ENCODE data around the gene CELSR2.

CELSR2 gene

DNA sequence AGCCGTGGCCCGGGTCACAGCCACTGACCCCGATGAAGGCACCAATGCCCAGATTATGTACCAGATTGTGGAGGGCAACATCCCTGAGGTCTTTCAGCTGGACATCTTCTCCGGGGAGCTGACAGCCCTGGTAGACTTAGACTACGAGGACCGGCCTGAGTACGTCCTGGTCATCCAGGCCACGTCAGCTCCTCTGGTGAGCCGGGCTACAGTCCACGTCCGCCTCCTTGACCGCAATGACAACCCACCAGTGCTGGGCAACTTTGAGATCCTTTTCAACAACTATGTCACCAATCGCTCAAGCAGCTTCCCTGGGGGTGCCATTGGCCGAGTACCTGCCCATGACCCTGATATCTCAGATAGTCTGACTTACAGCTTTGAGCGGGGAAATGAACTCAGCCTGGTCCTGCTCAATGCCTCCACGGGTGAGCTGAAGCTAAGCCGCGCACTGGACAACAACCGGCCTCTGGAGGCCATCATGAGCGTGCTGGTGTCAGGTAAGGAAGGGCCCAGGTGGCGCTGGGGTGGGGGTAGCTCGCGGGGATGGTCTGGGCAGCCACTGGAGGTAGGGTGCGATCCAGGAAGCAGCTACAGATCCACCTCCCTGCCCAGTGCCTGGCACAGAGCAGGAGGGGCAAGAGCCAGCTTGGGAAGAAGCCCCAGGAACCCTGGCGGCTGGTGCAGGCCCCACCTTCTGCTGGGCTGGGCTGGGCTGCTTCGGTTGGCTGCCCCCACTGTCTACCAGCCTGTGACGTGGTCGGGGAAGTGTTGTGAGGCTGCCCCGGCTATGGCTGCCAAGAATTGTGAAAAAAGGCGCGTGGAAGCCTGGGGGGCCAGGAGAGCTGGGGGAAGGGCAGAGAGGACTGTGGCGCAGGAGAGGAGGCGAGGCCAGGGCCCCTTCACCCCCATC lies 3.8 kb downstream of the CELSR2 start:
- DNase-seq = no peak

- DNase-seq = no peak
Observed at GRCh38 chr1:109253803-109254620, 4.7 kb downstream of the CELSR2 start.

- DNase-seq = no peak
Observed at GRCh38 chr1:109254621-109255096, 5.3 kb downstream of the CELSR2 start.

- no peak for DNase-seq
Observed at GRCh38 chr1:109255097-109255651, 5.8 kb downstream of the CELSR2 start.

DNA sequence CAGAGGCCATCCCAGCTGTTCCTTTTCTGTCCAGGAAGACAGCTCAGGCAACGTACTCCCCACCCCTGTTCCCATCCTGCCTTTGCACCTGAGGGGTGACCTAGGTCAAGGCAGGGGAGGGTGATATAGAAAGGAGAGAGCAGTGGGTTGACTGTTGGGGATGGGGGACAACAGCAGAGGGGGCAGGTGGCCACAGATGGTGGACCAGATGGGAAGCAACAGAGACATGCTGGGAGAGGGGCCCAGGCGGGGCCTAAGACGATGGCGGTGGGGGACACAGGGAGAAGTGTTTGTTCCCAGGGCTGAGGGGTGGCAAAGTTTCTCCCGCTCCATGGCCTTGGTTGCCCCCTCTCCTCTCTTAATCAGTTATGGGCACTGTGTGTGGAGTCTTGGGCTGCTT lies 6.3 kb downstream of the CELSR2 start:
- no peak for DNase-seq

- no peak for DNase-seq
Observed at GRCh38 chr1:109256085-109256484, 6.7 kb downstream of the CELSR2 start.

DNA sequence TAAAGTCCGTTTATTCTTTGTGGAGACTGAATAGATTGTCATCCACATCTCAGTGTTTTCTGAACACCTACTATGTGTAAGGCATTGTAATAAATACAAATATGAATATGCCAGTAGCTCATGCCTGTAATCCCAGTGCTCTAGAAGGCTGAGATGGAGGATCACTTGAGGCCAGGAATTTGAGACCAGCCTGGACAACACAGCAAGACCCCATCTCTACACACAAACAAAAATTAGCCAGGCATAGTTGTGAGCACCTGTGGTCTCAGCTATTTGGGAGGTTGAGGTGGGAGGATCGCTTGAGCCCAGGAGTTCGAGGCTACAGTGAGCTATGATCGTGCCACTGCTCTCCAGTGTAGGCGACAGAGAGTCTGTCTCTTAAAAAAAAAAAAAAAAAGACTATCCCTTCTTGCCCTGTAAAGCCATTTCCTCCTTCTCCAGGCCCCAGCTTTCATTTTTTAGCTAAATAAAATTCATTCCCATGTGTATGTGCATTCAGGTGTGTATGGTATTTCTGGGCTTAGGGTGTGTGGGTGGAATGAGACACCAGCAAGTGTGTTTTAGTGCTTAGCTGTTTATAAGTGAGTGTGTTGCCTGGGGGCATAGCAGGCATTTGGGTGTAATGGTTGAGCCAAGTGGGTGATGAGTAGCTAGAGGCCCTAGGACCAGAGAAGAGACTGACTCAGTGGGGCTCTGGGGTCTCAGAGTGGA lies 7.8 kb downstream of the CELSR2 start:
- no peak for DNase-seq

DNA sequence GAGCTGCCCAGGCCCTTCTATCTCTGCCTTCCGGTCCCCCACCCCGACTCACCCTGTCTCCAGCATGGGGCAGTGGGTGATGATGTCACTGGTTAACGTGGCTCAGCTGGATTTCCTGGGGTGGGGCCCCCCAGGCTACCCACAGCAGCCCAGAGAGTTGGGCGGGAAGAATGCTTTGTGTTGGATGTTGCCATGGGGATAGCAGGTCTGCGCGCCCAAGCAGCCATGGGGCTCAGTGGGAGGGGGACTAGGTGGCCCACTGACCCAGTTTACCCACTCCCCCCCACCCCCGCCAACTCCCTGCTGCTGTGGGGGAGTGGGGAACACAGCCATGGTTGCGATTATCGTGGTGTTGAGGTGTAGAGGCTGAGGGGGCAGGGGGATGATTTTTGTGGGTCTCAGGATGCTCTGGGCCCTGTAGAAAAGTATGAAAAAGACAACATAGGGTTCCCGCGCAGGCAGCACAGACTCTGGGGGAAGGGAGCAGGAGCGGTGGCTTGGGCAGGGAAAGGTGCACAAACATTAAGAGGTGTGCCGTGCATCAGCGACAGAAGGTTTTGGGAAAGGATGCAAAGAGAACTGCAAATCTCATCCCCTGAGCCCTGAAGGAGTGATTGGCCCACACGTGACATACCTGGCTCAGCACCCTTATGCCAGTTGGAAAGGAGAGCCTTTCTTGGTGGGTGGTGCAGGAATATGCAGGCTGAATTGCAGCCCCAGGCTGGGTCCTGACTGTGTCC lies 8.5 kb downstream of the CELSR2 start:
- DNase-seq = no peak

DNA sequence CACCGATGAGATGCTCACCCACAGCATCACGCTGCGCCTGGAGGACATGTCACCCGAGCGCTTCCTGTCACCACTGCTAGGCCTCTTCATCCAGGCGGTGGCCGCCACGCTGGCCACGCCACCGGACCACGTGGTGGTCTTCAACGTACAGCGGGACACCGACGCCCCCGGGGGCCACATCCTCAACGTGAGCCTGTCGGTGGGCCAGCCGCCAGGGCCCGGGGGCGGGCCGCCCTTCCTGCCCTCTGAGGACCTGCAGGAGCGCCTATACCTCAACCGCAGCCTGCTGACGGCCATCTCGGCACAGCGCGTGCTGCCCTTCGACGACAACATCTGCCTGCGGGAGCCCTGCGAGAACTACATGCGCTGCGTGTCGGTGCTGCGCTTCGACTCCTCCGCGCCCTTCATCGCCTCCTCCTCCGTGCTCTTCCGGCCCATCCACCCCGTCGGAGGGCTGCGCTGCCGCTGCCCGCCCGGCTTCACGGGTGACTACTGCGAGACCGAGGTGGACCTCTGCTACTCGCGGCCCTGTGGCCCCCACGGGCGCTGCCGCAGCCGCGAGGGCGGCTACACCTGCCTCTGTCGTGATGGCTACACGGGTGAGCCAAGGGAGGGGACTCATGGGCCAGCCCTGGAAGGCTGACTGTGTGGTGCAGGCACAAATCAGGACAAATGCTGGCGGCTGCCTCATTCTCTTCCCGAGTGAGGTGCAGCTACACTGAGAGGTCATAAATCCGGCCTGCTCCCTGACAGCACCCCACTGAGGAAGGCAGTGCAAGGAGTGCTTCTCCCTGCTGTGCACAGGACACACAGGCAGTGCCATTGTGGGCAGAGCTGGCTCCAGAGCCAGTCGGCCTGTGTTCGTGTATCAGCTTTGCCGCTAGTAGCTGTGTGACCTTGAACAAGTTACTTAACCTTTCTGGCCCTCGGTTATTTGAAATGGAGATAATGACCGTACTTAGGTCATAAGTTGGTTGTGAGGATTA lies 9.4 kb downstream of the CELSR2 start:
- no peak for DNase-seq

DNA sequence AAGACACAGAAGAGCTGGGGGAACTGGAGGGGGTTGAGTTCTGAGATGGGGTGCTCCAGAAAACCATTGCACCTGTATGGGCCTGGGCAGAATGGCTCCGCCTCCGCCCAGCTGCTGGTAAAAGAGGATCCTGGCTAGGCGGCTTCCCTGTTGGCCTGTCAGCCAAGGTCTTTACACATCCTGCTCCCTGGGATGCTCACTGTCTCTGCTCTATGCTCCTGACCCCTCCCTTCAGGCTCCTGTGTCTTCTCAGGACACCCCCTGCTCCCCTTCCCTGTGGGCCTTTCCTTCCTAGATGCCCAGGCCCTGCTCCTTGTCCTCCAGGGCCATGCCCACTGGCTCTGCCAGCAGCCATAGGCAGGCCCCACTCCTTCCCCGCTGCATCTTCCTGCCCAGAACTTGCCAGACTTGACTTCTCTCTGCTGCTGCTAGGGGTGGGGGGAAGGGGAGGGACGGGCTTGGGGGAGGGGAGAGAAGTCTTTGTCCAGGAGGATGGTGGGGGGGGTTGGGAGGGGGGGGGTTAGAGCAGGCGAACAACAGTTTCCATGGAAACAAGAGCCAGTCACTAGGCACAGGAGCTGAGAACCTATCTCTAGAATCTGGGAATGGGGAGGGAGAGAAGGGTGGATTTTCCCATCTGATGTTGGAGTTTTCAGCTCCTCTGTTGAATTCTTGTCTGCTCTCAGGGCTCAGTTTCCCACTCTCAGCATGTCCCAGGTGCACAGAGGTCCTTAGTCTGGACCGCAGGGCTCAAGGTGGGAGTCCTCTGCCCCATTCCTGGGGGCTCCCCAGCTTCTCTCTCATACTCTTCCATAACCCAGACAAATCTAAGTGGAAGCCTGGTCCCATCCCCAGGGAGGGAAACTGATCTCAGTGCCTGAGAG lies 10.6 kb downstream of the CELSR2 start:
- DNase-seq = no peak

DNA sequence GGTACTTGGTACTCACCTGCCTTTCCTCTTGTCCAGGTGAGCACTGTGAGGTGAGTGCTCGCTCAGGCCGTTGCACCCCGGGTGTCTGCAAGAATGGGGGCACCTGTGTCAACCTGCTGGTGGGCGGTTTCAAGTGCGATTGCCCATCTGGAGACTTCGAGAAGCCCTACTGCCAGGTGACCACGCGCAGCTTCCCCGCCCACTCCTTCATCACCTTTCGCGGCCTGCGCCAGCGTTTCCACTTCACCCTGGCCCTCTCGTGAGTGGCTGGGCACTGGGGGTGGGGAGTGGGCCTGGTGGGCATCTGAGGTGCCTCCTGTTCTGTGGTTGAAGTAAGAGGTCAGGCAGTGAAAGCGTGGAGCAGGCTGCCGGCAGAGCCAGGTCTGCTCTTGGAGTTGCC lies 11.7 kb downstream of the CELSR2 start:
- no peak for DNase-seq

DNA sequence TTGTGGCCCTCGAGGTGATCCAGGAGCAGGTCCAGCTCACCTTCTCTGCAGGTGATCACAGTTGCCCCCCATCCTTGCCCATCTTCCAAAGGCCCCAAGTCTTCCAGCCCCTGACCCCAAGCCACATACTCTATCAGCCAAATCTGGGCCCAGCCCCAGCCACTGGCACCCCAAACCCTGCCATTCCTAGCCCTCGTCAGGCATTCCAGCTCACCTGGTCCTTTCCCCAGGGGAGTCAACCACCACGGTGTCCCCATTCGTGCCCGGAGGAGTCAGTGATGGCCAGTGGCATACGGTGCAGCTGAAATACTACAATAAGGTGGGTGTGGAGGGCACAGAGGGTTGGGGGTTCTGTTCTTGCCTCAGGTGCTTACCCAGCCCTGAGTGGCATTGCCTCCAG lies 12.2 kb downstream of the CELSR2 start:
- no peak for DNase-seq

DNA sequence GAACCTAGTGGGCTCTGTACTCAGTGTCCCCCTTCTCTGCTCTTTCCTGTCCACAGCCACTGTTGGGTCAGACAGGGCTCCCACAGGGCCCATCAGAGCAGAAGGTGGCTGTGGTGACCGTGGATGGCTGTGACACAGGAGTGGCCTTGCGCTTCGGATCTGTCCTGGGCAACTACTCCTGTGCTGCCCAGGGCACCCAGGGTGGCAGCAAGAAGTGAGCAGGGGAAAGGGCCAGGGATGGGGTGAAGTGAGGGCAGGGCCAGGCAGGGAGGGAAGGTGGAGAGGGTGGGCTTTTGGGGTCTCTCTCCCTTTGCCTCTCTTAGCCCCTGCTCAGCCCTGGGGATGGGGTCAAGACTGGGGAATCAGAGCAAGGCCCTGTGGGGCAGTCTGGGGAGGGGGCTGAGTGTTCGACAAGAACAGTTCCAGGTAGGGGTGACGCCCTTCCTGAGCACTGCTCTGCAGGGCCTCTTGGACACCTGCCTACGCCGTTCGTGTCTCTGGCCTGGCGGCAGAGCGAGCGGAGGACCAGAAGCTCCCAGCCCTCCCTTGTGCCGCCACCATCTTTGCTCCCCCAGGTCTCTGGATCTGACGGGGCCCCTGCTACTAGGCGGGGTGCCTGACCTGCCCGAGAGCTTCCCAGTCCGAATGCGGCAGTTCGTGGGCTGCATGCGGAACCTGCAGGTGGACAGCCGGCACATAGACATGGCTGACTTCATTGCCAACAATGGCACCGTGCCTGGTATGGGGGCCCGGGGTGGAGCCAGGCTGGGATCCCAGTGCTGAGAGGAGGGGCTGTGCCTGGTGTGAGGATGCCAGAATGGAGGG lies 13.1 kb downstream of the CELSR2 start:
- DNase-seq = no peak

DNA sequence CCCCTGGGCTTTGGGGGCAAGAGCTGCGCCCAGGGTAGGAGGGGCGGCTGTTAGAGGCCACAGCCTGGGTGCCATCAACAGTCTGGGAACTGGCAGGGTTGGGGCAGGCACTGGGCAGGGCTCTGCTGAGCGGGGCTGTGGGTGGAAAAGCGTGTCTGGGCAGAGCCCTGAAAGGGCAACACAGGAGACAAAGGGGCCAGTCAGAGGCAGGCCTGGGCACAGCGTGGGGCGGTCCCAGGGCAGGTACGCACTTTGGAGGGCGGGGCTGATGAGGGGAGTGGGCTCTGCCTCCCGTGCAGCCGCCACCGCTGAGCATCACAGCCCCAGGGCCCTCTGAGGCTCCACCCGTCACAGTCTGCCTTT lies 13.9 kb downstream of the CELSR2 start:
- no peak for DNase-seq

DNA sequence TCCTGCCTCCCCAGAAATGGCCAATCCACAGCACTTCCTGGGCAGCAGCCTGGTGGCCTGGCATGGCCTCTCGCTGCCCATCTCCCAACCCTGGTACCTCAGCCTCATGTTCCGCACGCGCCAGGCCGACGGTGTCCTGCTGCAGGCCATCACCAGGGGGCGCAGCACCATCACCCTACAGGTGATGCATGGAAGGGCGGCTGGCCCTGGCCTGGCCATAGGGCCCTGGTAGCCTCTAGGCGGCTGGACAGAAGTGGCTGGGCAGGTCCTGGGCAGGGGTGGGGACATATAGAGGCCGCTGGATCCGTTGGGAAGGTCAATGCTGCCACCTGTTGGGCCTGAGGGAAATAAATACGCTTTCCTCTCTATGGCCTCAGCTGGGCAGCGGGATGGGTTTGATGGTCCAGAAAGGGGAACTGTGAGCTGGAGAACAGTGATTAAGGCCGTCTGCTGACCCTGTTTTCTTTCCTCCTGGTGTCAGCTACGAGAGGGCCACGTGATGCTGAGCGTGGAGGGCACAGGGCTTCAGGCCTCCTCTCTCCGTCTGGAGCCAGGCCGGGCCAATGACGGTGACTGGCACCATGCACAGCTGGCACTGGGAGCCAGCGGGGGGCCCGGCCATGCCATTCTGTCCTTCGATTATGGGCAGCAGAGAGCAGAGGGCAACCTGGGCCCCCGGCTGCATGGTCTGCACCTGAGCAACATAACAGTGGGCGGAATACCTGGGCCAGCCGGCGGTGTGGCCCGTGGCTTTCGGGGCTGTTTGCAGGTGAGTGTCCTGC lies 14.4 kb downstream of the CELSR2 start:
- peak; percentile 91 for DNase-seq

- DNase-seq = no peak
Observed at GRCh38 chr1:109264379-109264755, 15.0 kb downstream of the CELSR2 start.

GRCh38 chr1:109265016-109265415 lies 15.7 kb downstream of the CELSR2 start:
- no peak for DNase-seq

DNA sequence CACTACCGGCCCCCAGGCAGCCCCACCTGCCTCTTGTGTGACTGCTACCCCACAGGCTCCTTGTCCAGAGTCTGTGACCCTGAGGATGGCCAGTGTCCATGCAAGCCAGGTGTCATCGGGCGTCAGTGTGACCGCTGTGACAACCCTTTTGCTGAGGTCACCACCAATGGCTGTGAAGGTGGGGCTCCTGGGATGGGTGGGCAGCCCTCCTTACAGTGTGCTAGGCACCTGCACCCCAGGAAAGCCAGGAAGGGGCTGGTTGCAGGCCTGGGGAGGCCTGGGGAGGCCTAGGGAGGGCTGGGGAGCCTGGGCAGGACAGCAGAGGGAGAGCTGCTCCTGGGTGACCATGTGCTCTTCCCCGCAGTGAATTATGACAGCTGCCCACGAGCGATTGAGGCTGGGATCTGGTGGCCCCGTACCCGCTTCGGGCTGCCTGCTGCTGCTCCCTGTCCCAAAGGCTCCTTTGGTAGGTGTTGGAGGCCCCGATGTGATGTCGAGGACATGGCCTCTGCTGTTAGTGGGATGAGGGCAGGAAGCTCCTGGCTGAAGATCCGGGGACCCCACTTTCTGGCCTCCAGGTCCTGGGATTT lies 16.5 kb downstream of the CELSR2 start:
- DNase-seq = no peak
